WI38 (cell line): ENCODE data around the gene ELF2.
A peak's percentile ranks its signal among the peaks of the same experiment; 100 is the strongest.

Experiments
- H3K4me3 ChIP-seq: 2 replicates; pipeline ENCODE4 v1.5.1; 2011; ENCODE audit warnings: low read depth, mild to moderate bottlenecking, control low read depth, low read length
- TF ChIP-seq, protein P1 (sequence below): IDR thresholded peaks from 2 replicates; pipeline ENCODE4 v1.5.1; 2012; ENCODE audit warnings: low read depth, mild to moderate bottlenecking, control low read depth, low read length

Gene ELF2

DNA sequence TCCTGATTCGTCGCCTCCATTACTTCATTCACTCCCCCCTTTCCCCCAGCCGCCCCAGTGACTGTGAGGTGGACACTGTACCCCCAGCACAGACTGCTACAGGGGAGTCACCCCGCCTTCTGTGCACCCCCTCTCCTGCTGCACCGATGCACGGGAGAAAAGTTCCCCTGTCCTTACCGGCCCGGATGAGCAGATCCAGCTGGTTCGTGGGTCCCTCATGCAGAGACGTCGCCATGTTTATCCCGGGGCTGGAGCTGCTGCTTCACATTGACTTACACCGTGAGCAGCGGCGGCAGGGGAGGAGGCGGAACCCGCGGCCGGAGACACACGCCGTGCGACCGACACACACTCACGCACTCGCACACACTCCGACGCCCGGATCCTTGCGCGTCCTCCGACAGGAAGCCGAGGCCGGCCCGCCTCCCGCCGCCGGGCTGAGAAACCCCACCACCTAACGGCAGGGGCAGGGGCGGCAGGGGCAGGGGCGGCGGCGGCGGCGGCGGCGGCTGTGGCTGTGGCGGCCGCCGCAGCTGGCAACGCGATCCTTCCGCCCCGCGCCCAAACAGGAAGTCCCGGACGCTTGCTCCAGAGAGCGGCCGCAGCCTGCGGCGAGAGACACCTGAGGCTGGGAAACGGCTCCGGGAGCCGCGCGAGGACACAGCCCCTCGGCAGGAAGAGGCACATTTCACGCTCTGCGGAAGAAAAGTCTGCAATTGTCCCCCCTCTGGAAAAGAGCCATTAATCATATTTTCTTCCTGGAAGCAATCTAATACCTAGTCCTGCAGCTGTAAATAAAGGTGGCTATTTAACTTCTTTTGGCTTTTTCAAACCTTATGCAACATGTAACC lies 92.8 kb downstream of the ELF2 start:
- TF ChIP-seq, protein P1, sequence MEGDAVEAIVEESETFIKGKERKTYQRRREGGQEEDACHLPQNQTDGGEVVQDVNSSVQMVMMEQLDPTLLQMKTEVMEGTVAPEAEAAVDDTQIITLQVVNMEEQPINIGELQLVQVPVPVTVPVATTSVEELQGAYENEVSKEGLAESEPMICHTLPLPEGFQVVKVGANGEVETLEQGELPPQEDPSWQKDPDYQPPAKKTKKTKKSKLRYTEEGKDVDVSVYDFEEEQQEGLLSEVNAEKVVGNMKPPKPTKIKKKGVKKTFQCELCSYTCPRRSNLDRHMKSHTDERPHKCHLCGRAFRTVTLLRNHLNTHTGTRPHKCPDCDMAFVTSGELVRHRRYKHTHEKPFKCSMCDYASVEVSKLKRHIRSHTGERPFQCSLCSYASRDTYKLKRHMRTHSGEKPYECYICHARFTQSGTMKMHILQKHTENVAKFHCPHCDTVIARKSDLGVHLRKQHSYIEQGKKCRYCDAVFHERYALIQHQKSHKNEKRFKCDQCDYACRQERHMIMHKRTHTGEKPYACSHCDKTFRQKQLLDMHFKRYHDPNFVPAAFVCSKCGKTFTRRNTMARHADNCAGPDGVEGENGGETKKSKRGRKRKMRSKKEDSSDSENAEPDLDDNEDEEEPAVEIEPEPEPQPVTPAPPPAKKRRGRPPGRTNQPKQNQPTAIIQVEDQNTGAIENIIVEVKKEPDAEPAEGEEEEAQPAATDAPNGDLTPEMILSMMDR = no peak
- H3K4me3 ChIP-seq = peak overlapping the region; percentile 87

- peak overlapping the region; percentile 87 for H3K4me3 ChIP-seq
- TF ChIP-seq, protein P1 = 0 out of 2 replicates have a peak, but pooled peaks have one; percentile 6
These were observed 93.4 kb downstream of the ELF2 start for GRCh38 chr4:139083607-139083955.

DNA sequence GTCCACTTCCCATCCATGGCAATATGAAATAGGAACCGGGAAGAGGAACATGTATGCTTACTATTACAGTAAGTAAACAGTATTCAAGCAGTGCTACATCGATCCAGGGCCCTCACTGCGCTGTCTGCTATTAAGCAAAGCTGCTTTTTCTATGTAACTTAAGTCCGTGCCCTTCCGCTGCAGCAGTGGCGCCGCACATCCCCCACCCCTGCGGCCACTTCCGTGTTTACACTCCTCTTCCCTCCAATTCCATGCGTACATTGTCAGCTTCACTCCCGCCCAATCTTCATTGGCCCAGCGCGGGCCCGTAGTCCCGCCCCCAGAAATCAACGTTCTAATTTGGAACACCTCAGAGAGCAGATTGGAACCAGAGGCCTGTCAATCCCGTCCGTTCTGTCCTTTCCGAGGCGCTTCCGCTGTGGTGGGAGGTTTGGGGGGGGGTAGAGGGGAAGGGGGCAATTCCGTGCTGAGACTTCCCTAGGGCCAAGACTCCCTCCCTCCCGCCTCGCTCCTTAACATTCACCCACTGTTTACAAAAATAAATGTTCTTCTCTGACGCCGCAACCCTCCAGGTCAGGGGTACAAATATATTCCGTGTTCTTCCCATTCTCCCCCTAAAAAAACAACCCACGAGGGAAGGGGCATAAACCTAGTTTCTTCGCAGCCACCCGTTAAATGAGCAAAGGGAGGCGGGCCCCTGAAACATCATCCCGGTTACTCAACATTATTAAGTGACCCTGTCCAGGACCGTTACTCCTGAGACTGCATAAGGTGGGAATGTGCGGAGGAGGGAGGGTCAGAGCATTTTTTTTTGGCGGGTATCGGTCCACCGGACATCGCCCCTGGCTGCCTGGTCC lies 94.0 kb downstream of the ELF2 start:
- TF ChIP-seq, protein P1 = no peak
- peak overlapping the region; percentile 87 for H3K4me3 ChIP-seq

- H3K4me3 ChIP-seq = no peak overlapping the region
- TF ChIP-seq, protein P1 = no peak
These were observed 98.1 kb downstream of the ELF2 start for GRCh38 chr4:139078926-139079325.

GRCh38 chr4:139077567-139078355 lies 99.3 kb downstream of the ELF2 start:
- TF ChIP-seq, protein P1 = no peak
- H3K4me3 ChIP-seq = no peak overlapping the region

DNA sequence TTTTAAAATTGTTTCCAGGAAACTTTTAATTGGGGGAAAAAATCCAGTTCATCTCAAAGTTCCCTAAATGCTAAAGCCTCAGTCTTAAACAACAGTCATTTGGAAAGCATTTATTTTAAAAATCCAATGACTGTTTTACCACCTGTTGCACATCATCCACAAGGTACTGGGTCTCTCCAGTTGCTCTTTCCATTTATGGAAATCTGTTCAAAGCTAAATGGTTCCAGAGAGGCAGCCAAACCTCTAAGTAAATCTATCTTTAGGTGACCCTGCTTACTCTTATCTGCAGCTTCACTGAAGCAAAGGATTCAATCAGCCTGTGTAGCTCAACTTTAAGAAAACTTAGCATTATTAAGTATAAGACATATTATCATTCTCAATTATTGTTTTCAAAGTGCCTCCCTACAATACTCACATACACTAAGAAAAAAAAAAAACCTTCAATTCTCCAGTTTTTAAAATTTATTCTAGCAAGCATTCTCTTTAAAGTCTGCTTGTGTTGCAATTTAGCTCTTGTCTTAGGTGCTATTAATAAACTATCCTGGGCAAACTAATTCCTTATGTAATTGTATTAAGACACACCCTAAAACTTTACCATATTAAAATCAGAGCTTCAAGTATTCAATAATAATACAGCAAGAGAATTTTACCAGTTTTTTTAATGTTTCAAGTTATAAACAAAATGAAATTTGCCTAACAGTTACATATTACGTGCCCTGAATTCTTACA lies 100.8 kb downstream of the ELF2 start:
- no peak overlapping the region for H3K4me3 ChIP-seq
- TF ChIP-seq, protein P1 = no peak
